K562 (cell line): ENCODE results near the gene SLC22A8.

ENCODE experiments used
- CEBPG ChIP-seq, 3 experiments: fragments of 200-800 bp in 1 of 3; sonication (Bioruptor generic) in 1 of 3; sonication (generic) in 1 of 3; formaldehyde crosslinking in 1 of 3; IDR thresholded peaks in 2 of 3; conservative IDR thresholded peaks in 1 of 3; 2 replicates each; pipeline versions ENCODE4 v1.6.1 to v1.8.0; 2016 to 2022; ENCODE audit warnings: missing compliant biosample characterization in 2 of 3, missing genetic modification characterization in 2 of 3, mild to moderate bottlenecking in 1 of 3, missing genetic modification reagents in 1 of 3
- EP300 ChIP-seq: IDR thresholded peaks from 2 replicates; pipeline ENCODE4 v1.6.1; 2012; ENCODE audit warnings: low read length, improper control_type of control experiment
- KDM1A ChIP-seq, 2 experiments: fragments of 450-650 bp; IDR thresholded peaks; 2 replicates each; pipeline ENCODE4 v1.6.1; 2016; ENCODE audit warnings: mild to moderate bottlenecking in 2 of 2
- SMC3 ChIP-seq: conservative IDR thresholded peaks from 2 replicates; pipeline ENCODE4 v1.6.1; 2011; ENCODE audit warnings: low read depth, low read length, improper control_type of control experiment; ENCODE audit not compliant: insufficient read depth
- ZNF589 ChIP-seq: fragments of 200-800 bp; sonication (Bioruptor generic); IDR thresholded peaks from 2 replicates; pipeline ENCODE4 v1.6.1; 2016; ENCODE audit warnings: low read depth, missing genetic modification characterization, missing compliant biosample characterization
- TF ChIP-seq, protein P1 (sequence below), 3 experiments: IDR thresholded peaks in 2 of 3; conservative IDR thresholded peaks in 1 of 3; 2 replicates each; pipeline ENCODE4 v1.5.1; 2011 to 2012; ENCODE audit warnings: low read length in 3 of 3, mild to moderate bottlenecking in 3 of 3, control low read depth in 2 of 3, improper control_type of control experiment in 1 of 3, inconsistent platforms in 1 of 3, low read depth in 1 of 3, mixed read lengths in 1 of 3, moderate library complexity in 1 of 3; ENCODE audit not compliant: insufficient read depth in 2 of 3

DNA sequence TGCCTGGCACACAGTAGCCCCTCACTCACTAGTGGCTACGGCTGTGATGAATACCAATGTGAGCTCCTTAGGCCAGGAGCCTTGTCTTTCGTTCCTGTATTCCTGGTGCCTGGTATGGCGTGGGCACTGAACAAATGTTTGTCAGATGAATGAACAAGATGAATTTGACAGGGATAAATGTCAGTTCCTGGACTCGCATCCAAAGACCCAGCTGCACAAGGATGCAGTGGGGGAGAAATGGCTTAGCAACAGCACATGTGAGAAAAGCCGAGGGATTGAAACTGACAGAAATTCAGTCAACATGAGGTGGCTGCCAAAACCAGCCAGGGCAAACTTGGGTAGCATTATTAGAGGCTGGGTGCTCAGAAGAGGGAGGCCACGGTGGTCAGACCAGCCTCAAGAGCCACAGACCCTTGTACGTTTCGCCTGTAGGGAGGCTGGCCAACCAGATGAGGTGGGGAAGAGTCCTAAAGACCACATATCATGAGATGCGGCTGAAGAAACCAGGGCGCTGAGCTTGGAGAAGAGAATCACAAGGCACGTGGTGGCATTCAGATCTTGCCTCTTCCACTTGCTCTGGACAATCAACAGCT, 7.7 kb upstream of the SLC22A8 start:
- TF ChIP-seq EP300 (no peak), ZNF589 (CRISPR knock-in tag) (no peak), SMC3 (no peak), KDM1A (IDR thresholded peaks at IDR 0.05) (no peak), CEBPG (CRISPR knock-in tag; IDR thresholded peaks at IDR 0.05) (no peak), CEBPG (tag; conservative IDR thresholded peaks at IDR 0.05 in 1 of 2, IDR thresholded peaks at IDR 0.05 in 1 of 2) (no peak)
- TF ChIP-seq, protein P1, sequence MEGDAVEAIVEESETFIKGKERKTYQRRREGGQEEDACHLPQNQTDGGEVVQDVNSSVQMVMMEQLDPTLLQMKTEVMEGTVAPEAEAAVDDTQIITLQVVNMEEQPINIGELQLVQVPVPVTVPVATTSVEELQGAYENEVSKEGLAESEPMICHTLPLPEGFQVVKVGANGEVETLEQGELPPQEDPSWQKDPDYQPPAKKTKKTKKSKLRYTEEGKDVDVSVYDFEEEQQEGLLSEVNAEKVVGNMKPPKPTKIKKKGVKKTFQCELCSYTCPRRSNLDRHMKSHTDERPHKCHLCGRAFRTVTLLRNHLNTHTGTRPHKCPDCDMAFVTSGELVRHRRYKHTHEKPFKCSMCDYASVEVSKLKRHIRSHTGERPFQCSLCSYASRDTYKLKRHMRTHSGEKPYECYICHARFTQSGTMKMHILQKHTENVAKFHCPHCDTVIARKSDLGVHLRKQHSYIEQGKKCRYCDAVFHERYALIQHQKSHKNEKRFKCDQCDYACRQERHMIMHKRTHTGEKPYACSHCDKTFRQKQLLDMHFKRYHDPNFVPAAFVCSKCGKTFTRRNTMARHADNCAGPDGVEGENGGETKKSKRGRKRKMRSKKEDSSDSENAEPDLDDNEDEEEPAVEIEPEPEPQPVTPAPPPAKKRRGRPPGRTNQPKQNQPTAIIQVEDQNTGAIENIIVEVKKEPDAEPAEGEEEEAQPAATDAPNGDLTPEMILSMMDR (IDR thresholded peaks at IDR 0.05 in 2 of 3, conservative IDR thresholded peaks at IDR 0.05 in 1 of 3; ENCODE audit: insufficient read depth in 2 of 3, low read depth in 1 of 3, low read length in 3 of 3), result no peak
